SKM-1 treated with dmso at 0.1 percent for 144 hours (cell line): ENCODE results near the gene LRRC2.
"Not testable (repeated sequence)": the region's sequence is repeated elsewhere in the genome, so short reads cannot be mapped to it uniquely, and the experiment has no call there.

Experiments
- DNase-seq: peaks from one replicate; lab custom pipeline; 2025; ENCODE audit not compliant: unreplicated experiment; lab: John Stamatoyannopoulos, UW

Gene LRRC2

GRCh38 chr3:46566040-46566641 is at the start of gene LRRC2:
LRRC2 (minus strand) TSS chr3:46566302; CDS start chr3:46551591, 14,711 bp downstream.
- DNase-seq: no peak

GRCh38 chr3:46615050-46615775 is 49.1 kb upstream of the LRRC2 start:
- DNase-seq: no peak

DNA sequence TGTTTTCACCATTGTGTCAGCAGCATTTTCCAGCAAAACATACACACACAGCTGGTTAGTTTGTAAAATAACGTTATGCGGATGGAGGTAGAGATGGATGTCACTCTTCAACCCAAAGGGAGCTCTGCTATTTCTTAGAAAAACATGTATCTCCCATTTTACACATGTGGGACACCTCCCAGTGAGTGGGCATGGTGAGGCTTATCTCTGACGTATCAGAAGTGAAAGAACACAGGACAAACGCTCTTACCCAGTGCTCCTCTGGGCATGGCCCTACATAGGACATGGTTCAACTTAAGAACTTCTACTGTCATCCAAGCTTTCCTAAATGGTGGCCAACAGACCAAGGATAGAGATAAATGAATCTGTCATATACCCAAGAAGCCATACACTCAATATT is 48.3 kb upstream of the LRRC2 start:
- no peak for DNase-seq

DNA sequence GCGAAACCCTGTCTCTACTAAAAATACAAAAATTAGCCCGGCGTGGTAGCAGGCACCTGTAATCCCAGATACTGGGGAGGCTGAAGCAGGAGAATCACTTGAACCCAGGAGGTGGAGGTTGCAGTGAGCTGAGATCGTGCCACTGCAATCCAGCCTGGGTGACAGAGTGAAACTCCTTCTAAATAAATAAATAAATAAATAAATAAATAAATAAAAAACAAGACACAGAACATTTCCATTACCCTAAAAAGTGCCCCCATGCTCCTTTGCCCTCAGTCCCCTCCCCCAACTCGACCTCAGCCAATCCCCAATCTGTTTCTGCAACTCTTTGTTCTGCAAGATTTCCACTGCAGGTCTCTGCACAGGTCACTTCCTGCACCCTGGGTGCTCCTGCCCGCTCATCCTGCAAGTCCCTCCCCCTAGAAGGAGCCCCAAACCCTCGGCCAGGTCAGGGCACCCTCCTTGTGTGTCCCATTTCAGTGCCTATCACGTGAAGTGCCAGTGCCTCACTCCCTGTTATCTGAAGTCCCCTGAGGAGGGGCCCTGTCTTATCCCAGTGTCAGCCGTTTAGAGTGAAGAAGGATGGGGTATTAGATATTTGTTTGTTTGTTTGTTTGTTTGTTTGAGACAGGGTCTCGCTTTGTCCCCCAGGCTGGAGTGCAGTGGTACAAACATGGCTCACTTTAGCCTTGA is 47.4 kb upstream of the LRRC2 start:
- no peak for DNase-seq

DNA sequence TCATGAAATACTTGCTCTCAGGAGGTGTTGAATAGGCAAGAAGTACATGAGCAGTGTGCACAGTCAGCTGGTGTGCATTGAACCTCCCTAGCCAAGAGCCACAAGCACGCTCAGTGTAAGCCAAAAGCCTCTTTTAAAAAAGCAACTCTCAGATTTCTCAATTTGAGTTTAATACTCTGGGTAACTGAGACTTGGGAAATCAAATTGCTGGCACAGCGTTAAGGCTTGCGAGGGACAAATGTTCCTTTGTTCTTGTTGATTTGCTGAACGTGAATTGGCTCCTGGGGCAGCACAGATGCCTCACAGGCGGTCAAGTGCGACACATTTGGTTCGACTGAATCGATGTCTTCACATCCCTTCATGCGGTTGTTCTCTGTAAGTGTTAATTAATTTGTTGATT is 46.2 kb upstream of the LRRC2 start, which contains the start of gene FAM240A:
Gene FAM240A (plus strand): TSS at position 202 of the 400 bp plus-strand sequence. CDS start 159 bp downstream, at position 361.
- DNase-seq: no peak

GRCh38 chr3:46609944-46610722 is 44.0 kb upstream of the LRRC2 start:
- no peak for DNase-seq

GRCh38 chr3:46609212-46609721 is 43.2 kb upstream of the LRRC2 start:
- DNase-seq: no peak

GRCh38 chr3:46607603-46608028 is 41.5 kb upstream of the LRRC2 start:
- DNase-seq: no peak

GRCh38 chr3:46604127-46604526 is 38.0 kb upstream of the LRRC2 start:
- no peak for DNase-seq

DNA sequence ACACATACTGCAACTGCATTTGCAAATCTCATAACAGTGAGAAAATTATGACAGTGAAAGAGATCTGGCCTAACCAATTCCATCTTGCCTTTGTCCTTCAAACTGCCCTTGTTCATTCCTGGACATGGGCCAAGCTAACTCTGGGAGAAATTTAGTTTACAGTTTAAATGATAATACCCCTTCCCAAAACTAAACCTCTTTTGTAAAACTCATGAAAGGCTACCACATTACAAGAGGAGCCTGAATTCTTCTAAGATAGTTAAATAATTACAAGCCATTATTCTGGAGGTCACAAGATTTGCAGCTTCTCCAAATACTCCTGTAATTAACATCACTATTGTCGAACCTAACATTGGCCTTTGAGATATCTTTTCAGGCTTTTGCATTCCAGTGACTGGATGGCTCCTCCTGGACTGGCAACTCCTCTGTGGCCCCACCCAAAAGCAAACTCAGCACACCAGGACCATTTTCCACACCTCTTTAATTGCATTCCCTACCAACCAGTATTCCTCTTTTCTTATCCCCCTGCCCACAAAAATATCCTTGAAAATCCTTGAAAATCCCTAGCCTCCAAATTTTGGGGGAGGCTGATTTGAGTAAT is 37.4 kb upstream of the LRRC2 start:
- no peak for DNase-seq

- no peak for DNase-seq
Observed at GRCh38 chr3:46599590-46599989, 33.5 kb upstream of the LRRC2 start.

GRCh38 chr3:46595819-46596314 is 29.8 kb upstream of the LRRC2 start:
- DNase-seq: no peak

DNA sequence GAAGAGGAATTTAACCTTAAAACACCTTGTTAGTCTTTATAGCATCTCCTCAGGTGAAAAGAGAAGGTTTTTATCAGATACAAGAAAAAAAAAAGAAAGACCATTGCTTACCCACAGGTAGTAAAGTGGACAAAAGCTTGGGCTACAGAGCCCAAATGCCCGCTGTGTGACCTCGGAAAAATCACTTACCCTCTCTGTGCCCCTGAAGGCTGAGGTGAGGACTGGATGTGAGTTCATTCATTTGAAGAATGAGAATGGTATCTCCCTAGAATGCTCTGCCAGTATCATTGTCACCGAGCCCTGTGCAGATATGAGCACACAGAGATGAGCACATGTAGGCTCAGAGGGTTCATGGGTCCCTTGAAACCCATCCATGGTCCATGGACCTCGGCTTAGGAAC is 28.6 kb upstream of the LRRC2 start:
- DNase-seq: no peak

- no peak for DNase-seq
Observed at GRCh38 chr3:46593979-46594378, 27.9 kb upstream of the LRRC2 start.

- DNase-seq: no peak
Observed at GRCh38 chr3:46593274-46593862, 27.3 kb upstream of the LRRC2 start.

DNA sequence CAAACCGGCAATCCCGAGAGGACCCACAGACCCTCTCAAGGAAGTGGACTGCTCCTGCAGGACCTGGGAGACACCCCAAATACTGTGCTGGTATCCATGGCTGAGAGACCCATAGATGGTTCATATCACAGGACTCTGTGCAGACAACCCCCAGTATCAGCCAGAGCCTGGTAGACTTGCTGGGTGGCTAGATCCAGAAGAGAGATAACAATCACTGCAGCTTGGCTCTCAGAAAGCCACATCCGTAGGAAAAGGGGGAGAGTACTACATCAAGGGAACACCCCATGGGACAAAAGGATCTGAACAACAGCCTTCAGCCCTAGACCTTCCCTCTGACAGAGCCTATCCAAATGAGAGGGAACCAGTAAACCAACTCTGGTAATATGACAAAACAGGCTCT is 21.2 kb upstream of the LRRC2 start:
- not testable (repeated sequence) for DNase-seq

GRCh38 chr3:46586738-46587246 is 20.7 kb upstream of the LRRC2 start:
- no peak for DNase-seq

GRCh38 chr3:46585799-46586693 is 19.9 kb upstream of the LRRC2 start:
- no peak for DNase-seq
